Ascending aorta (tissue), 2 donors: ENCODE results near the gene MED13. TPM values are rescaled to one million over a fixed set of nuclear protein-coding genes. Genes with fewer than 3 reads are reported as not detected.
A peak's percentile ranks its signal among the peaks of the same experiment; 100 is the strongest.

Source experiments
- DNase-seq, 2 donors: peaks; one replicate each; pipeline ENCODE4 v3.0.0-alpha.2; 2019; ENCODE audit warnings: low spot score in 2 of 2
- H3K27ac ChIP-seq, 2 donors: fragments of 200-600 bp; sonication (generic); one replicate each; pipeline ENCODE4 v1.5.1; 2016 to 2017; ENCODE audit warnings: mild to moderate bottlenecking in 1 of 2
- H3K27me3 ChIP-seq: fragments of 200-600 bp; sonication (generic); one replicate; pipeline ENCODE4 v1.5.1; 2017
- H3K36me3 ChIP-seq, 2 donors: fragments of 200-600 bp; sonication (generic); one replicate each; pipeline ENCODE4 v1.5.1; 2016
- H3K4me1 ChIP-seq, 2 donors: fragments of 200-600 bp; sonication (generic); one replicate each; pipeline ENCODE4 v1.5.1; 2016 to 2017; ENCODE audit warnings: mild to moderate bottlenecking in 1 of 2
- H3K4me3 ChIP-seq, 2 donors: fragments of 200-600 bp; sonication (generic); one replicate each; pipeline ENCODE4 v1.5.1; 2016 to 2017; ENCODE audit warnings: mild to moderate bottlenecking in 1 of 2
- H3K9me3 ChIP-seq, 2 donors: fragments of 200-600 bp; sonication (generic); one replicate each; pipeline ENCODE4 v1.5.1; 2016
- intact Hi-C: fragments of 100-400 bp; cut with DNase I; formaldehyde crosslinking; loops from one replicate; pipeline ENCODE4 v1.15.1; 2023
- total RNA-seq: library from RNA; depleted of rRNA; stranded (reverse); fragments of >200 nt; gene quantifications from one replicate; pipeline ENCODE4 v1.1.0, GENCODE V29; 2016
- TF ChIP-seq, protein P1 (sequence below), 3 experiments: fragments of 200-600 bp in 2 of 3; fragments of 450-650 bp in 1 of 3; sonication (generic) in 2 of 3; IDR thresholded peaks; one replicate each; pipeline ENCODE4 v1.5.1; 2016 to 2019; ENCODE audit warnings: antibody characterized with exemption in 3 of 3, mild to moderate bottlenecking in 1 of 3, moderate library complexity in 1 of 3

Gene MED13, protein sequence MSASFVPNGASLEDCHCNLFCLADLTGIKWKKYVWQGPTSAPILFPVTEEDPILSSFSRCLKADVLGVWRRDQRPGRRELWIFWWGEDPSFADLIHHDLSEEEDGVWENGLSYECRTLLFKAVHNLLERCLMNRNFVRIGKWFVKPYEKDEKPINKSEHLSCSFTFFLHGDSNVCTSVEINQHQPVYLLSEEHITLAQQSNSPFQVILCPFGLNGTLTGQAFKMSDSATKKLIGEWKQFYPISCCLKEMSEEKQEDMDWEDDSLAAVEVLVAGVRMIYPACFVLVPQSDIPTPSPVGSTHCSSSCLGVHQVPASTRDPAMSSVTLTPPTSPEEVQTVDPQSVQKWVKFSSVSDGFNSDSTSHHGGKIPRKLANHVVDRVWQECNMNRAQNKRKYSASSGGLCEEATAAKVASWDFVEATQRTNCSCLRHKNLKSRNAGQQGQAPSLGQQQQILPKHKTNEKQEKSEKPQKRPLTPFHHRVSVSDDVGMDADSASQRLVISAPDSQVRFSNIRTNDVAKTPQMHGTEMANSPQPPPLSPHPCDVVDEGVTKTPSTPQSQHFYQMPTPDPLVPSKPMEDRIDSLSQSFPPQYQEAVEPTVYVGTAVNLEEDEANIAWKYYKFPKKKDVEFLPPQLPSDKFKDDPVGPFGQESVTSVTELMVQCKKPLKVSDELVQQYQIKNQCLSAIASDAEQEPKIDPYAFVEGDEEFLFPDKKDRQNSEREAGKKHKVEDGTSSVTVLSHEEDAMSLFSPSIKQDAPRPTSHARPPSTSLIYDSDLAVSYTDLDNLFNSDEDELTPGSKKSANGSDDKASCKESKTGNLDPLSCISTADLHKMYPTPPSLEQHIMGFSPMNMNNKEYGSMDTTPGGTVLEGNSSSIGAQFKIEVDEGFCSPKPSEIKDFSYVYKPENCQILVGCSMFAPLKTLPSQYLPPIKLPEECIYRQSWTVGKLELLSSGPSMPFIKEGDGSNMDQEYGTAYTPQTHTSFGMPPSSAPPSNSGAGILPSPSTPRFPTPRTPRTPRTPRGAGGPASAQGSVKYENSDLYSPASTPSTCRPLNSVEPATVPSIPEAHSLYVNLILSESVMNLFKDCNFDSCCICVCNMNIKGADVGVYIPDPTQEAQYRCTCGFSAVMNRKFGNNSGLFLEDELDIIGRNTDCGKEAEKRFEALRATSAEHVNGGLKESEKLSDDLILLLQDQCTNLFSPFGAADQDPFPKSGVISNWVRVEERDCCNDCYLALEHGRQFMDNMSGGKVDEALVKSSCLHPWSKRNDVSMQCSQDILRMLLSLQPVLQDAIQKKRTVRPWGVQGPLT (N-terminal part only)
- total RNA-seq = 19.5 TPM

DNA sequence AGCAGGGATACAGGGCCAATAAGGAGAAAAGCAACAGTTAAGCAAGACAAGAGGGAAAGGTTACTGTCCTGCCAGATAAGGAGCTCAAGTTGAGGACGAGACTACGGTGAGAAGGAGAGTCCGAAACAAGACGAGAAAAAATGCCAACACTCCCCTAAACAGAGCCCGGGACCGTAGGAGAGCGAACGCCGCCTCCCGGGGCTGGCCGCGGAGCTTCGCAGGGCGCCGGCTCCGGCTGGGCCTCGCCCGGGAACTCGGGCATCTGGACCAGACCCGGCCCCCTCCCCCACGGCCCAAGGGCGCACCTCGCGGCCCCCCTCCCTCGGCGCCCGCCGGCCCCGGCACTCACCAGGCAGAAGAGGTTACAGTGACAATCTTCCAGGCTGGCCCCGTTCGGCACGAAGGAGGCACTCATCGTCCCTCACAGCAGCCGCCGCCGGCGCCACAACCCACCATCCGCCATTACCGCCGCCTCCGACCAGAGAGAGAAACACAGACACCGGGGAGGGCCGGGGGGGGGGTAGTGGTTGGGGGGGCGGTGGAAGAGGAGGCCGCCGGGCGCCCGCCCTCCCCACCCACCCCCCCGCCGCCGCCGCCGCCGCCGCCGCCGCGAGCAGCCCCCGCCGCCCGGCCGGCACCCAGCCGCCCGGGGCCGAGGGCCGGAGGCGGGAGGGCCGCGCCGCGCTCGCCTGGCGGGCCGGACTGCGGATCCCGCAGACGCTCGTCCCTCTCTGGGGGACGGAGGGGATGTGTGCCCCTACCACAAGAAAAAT lies at the start of gene MED13:
TSS of gene MED13 (minus strand) at position 488 of the 773 bp plus-strand sequence. CDS start at position 415, 73 bp downstream.
- TF ChIP-seq, protein P1, sequence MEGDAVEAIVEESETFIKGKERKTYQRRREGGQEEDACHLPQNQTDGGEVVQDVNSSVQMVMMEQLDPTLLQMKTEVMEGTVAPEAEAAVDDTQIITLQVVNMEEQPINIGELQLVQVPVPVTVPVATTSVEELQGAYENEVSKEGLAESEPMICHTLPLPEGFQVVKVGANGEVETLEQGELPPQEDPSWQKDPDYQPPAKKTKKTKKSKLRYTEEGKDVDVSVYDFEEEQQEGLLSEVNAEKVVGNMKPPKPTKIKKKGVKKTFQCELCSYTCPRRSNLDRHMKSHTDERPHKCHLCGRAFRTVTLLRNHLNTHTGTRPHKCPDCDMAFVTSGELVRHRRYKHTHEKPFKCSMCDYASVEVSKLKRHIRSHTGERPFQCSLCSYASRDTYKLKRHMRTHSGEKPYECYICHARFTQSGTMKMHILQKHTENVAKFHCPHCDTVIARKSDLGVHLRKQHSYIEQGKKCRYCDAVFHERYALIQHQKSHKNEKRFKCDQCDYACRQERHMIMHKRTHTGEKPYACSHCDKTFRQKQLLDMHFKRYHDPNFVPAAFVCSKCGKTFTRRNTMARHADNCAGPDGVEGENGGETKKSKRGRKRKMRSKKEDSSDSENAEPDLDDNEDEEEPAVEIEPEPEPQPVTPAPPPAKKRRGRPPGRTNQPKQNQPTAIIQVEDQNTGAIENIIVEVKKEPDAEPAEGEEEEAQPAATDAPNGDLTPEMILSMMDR (IDR thresholded peaks at IDR 0.05) = no peak
- no peaks in the 10 kb centered on the region for H3K9me3 ChIP-seq
- peaks cover 0 to 5% of the 10 kb centered on the region in 2 donors for H3K36me3 ChIP-seq
- intact Hi-C loops = loop anchor here (5.0 kb wide), 3 partner anchors 88 to 813 kb away; partner anchors contain the start of gene BRIP1
- DNase-seq = peak; percentile 17 to 82
- H3K27ac ChIP-seq = peak within 1 kb of the TSS; percentile 97 to 99
- H3K4me3 ChIP-seq = peak within 1 kb of the TSS; percentile 65 to 82
- no peaks in the 10 kb centered on the region for H3K27me3 ChIP-seq
- peaks cover under 1 to 22% of the 10 kb centered on the region in 2 donors for H3K4me1 ChIP-seq

DNA sequence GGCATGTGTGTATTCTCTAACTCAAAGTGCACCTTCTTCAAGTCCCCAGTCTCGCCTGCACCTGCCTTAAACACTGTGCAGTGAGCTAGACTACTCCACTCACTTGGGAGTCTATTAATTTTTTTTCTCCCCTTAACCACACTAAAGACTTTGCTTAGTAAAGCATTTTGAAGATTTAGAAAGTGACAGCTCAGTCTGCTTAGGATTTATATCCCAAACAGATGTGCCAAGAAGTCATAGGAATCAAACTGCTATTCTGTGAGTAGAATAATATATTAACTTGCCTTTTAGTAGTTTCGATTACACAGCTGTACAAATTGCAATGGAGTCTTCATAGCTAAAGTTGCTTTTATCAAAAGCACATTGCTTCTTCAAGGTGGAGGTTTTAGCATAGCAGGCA lies 47.2 kb upstream of the MED13 start:
- DNase-seq = no peak
- no peak overlapping the region for H3K4me3 ChIP-seq
- no peaks in the 10 kb centered on the region for H3K36me3 ChIP-seq
- TF ChIP-seq, protein P1 (IDR thresholded peaks at IDR 0.05) = no peak
- intact Hi-C loops = no loop called here
- no peaks in the 10 kb centered on the region for H3K9me3 ChIP-seq
- H3K27ac ChIP-seq = no peak overlapping the region
- no peaks in the 10 kb centered on the region for H3K4me1 ChIP-seq
- H3K27me3 ChIP-seq = no peaks in the 10 kb centered on the region

DNA sequence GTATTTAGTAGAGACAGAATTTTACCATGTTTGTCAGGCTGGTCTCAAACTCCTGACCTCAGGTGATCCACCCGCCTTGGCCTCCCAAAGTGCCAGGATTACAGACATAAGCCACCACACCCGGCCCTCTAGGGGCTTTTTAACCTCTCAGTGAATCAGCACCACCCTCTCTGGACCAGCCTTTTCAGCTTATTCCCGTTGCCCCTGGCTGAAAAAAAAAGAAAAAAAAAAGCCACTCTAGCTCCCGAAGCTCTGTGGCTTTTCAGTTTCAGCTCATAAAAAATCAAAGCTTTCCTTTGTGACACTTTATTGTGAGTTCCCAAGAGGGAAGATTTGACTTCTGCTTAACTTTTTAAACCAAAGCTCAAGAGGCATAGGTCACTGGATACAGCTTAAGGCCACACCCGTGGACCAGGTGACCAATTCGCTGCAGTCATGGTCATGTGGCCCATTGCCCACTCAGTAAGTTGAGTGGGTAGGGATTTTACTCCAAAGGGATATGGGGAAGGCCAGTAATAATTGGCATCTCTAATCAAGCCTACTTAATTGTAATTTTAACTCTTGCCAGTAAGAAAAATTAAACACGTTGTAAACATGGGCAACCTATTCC lies 46.6 kb upstream of the MED13 start:
- intact Hi-C loops = no loop called here
- no peak overlapping the region for H3K27ac ChIP-seq
- H3K27me3 ChIP-seq = no peaks in the 10 kb centered on the region
- TF ChIP-seq, protein P1 (IDR thresholded peaks at IDR 0.05) = no peak
- H3K9me3 ChIP-seq = no peaks in the 10 kb centered on the region
- H3K4me3 ChIP-seq = no peak overlapping the region
- H3K4me1 ChIP-seq = no peaks in the 10 kb centered on the region
- H3K36me3 ChIP-seq = no peaks in the 10 kb centered on the region
- no peak for DNase-seq

DNA sequence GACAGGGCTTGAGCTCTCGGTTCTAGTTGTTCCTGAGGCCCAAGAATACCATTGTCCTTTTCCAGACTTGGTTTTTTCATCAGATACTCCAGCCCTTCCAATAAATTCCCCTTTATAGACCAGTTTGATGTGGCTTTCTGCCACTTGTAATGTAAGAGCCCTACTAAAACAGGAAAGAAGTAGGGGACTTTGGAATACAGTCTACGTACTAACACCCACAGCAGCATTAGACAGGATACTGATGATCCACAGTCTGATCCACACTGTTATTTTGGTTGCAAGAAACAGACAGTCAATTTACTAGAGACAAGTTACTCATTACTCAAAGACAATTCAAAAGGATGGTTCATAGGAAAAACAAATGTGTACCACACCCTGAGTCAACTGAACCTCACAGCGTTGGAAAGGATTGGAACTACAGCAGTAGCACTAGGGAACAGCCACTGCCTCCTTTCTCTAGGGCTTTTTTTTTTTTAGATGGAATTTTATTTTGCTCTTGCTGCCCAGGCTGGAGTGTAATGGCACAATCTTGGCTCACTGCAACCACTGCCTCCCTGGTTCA lies 45.9 kb upstream of the MED13 start:
- Histone ChIP-seq H3K27me3 (no peaks in the 10 kb centered on the region), H3K36me3 (no peaks in the 10 kb centered on the region), H3K9me3 (no peaks in the 10 kb centered on the region), H3K27ac (no peak overlapping the region), H3K4me1 (no peaks in the 10 kb centered on the region), H3K4me3 (no peak overlapping the region)
- TF ChIP-seq, protein P1 (IDR thresholded peaks at IDR 0.05) = no peak
- DNase-seq = no peak
- intact Hi-C loops = no loop called here
